ENCODE measurements around the gene PCDHGC5. TPM values are rescaled to one million over a fixed set of nuclear protein-coding genes. Genes with fewer than 3 reads are reported as not detected.

The PCDHGC5 gene
- total RNA-seq, 3 donors from 2014 or later (not counting 1 experiment from before 2014, with no cell fraction given) = 0.31 to 0.97 (median 0.50) TPM

DNA sequence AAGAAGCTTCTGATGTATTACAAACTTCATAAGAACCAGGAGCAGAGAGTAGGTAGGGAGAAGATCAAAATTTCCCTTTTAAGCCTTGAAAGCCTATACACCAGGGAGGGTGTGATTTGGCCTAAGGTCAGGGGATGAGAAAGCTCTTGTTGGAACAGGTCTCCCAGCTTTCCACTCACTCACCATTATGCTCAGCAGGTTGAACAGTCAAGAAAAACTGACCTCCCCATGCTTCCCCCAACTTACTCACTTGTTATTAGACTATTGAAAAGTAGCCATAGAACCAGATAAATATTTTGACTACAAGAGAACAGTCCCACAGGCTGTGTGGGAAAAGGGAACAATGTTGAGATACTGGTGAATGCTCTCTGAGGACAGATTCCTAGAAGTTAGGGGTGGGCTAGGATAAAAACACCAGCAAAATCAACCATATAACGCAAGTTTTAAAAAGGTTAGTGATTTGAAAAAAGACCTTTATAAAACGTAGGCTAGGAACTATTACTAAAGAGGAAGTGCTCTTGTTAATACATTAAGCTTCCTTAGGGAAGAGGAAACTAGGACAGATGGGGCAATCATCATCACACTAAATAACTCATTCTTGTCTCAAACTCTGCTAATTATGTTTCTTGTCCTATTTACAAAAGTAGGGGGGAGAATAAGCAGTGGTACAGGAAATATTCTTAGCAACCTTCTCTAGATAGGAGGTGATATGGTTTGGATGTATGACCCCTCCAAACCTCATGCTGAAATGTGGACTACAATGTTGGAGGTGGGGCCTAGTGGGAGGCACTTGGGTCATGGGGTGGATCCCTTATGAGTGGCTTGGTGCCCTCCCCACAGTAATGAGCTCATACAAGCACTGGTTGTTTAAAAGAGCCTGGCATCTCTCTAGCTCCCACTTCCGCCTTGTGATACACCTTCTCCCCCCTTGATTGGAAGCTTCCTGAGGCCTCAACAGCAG is 31.0 kb downstream of the PCDHGC5 start:
- Mint-ChIP-seq H3K4me1 (peaks cover 48 to 60% of the 10 kb centered on the region in 2 donors), H3K36me3 (peaks cover 15% of the 10 kb centered on the region), H3K9me3 (no peaks in the 10 kb centered on the region), H3K27ac (peak overlapping the region; percentile 36 to 71), H3K4me3 (no peak overlapping the region), H3K27me3 (ENCODE audit: low read depth in 2 of 2) (no peaks in the 10 kb centered on the region)
- TF ChIP-seq, protein P1, sequence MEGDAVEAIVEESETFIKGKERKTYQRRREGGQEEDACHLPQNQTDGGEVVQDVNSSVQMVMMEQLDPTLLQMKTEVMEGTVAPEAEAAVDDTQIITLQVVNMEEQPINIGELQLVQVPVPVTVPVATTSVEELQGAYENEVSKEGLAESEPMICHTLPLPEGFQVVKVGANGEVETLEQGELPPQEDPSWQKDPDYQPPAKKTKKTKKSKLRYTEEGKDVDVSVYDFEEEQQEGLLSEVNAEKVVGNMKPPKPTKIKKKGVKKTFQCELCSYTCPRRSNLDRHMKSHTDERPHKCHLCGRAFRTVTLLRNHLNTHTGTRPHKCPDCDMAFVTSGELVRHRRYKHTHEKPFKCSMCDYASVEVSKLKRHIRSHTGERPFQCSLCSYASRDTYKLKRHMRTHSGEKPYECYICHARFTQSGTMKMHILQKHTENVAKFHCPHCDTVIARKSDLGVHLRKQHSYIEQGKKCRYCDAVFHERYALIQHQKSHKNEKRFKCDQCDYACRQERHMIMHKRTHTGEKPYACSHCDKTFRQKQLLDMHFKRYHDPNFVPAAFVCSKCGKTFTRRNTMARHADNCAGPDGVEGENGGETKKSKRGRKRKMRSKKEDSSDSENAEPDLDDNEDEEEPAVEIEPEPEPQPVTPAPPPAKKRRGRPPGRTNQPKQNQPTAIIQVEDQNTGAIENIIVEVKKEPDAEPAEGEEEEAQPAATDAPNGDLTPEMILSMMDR (IDR thresholded peaks at IDR 0.05) = no peak
- H3K27ac ChIP-seq (ENCODE audit: low read length) = no peak overlapping the region
- H3K4me1 ChIP-seq (ENCODE audit: control insufficient read depth, insufficient read depth, low read length) = peaks cover 19% of the 10 kb centered on the region
- DNase-seq (no peak), ATAC-seq (no peak)
- no peak overlapping the region for H3K4me3 ChIP-seq (ENCODE audit: low read length)
- intact Hi-C loops (cut with micrococcal nuclease) = no loop called here
- peaks cover 89% of the 10 kb centered on the region for H3K36me3 ChIP-seq (ENCODE audit: control insufficient read depth, insufficient read depth, low read length)
- no peaks in the 10 kb centered on the region for H3K9me3 ChIP-seq (ENCODE audit: control insufficient read depth, insufficient read depth, low read length)
- H3K27me3 ChIP-seq (ENCODE audit: control insufficient read depth, insufficient read depth, low read length) = no peaks in the 10 kb centered on the region
- WGBS (ENCODE audit: insufficient coverage) = 100% methylated on average over 1 of the region's 3 CpGs

DNA sequence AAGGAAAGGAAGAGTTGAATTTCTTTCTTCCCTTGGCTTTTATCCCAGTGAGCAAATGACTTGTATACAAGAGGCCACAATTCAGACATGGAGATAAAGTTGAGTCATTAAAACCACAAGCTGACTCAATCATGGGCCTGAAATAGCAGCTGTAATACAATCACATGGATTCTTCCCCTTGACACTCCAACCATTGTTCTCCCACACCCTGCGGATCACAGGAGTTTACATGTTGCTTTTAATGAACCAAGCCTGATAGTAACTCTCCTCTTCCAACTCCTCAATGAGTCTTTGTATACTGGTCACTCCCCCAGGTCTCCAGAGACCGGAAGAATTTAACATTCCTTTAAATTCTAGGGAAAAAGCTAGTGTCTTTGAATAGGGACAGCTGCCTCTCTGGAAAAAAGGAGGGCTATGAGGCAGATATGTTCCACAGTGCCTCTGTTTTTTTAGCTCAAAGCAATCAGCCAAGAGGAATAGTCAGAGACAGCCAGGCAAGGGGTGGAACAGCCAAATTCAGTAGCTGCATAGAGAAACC is 32.4 kb downstream of the PCDHGC5 start:
- Mint-ChIP-seq H3K27me3 (ENCODE audit: low read depth in 2 of 2) (no peaks in the 10 kb centered on the region), H3K4me3 (no peak overlapping the region), H3K27ac (peak overlapping the region; percentile 70 to 71), H3K4me1 (peaks cover 38 to 59% of the 10 kb centered on the region in 2 donors), H3K9me3 (no peaks in the 10 kb centered on the region), H3K36me3 (peaks cover 28% of the 10 kb centered on the region)
- Histone ChIP-seq H3K4me3 (ENCODE audit: low read length) (no peak overlapping the region), H3K9me3 (ENCODE audit: control insufficient read depth, insufficient read depth, low read length) (no peaks in the 10 kb centered on the region), H3K4me1 (ENCODE audit: control insufficient read depth, insufficient read depth, low read length) (peaks cover 6% of the 10 kb centered on the region), H3K27me3 (ENCODE audit: control insufficient read depth, insufficient read depth, low read length) (no peaks in the 10 kb centered on the region), H3K27ac (ENCODE audit: low read length) (no peak overlapping the region), H3K36me3 (ENCODE audit: control insufficient read depth, insufficient read depth, low read length) (peaks cover 90% of the 10 kb centered on the region)
- no peak for DNase-seq
- ATAC-seq = no peak
- 76% methylated on average over 1 of the region's 2 CpGs for WGBS (ENCODE audit: insufficient coverage)
- TF ChIP-seq, protein P1 (IDR thresholded peaks at IDR 0.05) = no peak
- intact Hi-C loops (cut with micrococcal nuclease) = no loop called here

DNA sequence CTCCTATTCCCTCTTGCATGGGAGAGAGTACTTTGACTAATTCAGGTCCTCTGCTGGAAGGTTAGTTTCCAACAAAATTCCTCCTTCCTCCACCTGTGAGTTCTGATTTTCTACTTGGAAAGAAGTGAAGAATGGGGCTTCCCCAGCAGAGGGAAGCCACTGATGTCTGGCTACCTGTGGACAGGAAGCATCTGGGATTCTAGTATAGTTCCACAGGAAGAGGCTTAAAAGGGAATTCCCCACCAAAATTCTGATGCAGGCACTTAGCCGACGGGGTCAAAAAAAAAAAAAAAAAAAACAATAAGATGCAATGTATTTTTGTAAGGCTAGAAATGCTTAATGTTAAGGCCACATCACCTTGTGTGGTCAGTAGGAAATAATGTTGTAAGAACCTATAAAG is 33.4 kb downstream of the PCDHGC5 start:
- Histone ChIP-seq H3K4me1 (ENCODE audit: control insufficient read depth, insufficient read depth, low read length) (no peaks in the 10 kb centered on the region), H3K27ac (ENCODE audit: low read length) (no peak overlapping the region), H3K4me3 (ENCODE audit: low read length) (no peak overlapping the region), H3K9me3 (ENCODE audit: control insufficient read depth, insufficient read depth, low read length) (no peaks in the 10 kb centered on the region), H3K27me3 (ENCODE audit: control insufficient read depth, insufficient read depth, low read length) (no peaks in the 10 kb centered on the region), H3K36me3 (ENCODE audit: control insufficient read depth, insufficient read depth, low read length) (peaks cover 88% of the 10 kb centered on the region)
- no peak overlapping the region for H3K4me3 Mint-ChIP-seq
- peaks cover 36% of the 10 kb centered on the region for H3K36me3 Mint-ChIP-seq
- no peak for ATAC-seq
- DNase-seq = peak in 1 of 2 donors; percentile 21
- H3K27ac Mint-ChIP-seq = peak overlapping the region; percentile 70 to 71
- no peaks in the 10 kb centered on the region for H3K9me3 Mint-ChIP-seq
- intact Hi-C loops (cut with micrococcal nuclease) = no loop called here
- TF ChIP-seq, protein P1 (IDR thresholded peaks at IDR 0.05) = no peak
- 19% methylated on average over 2 of the region's 2 CpGs for WGBS (ENCODE audit: insufficient coverage)
- H3K4me1 Mint-ChIP-seq = peaks cover 29 to 51% of the 10 kb centered on the region in 2 donors
- H3K27me3 Mint-ChIP-seq (ENCODE audit: low read depth in 2 of 2) = no peaks in the 10 kb centered on the region

Data from natural killer cell (primary cell).